Fibroblast of pulmonary artery (primary cell): Measurements from ENCODE around the gene SLC43A3.

ENCODE experiments used
- DNase-seq: peaks from one replicate; pipeline ENCODE4 v3.0.0-alpha.2; 2010; ENCODE audit warnings: low read depth
- H3K4me3 ChIP-seq: replicated peaks from 2 replicates; pipeline ENCODE4 v1.5.1; 2011; ENCODE audit warnings: low read depth, mild to moderate bottlenecking, control low read depth, low read length, moderate library complexity
- CTCF ChIP-seq: IDR thresholded peaks from 2 replicates; pipeline ENCODE4 v1.5.1; 2011; ENCODE audit warnings: mild to moderate bottlenecking, control low read depth, low read length, inconsistent platforms; ENCODE audit errors: missing control alignments

The SLC43A3 gene

GRCh38 chr11:57413681-57414080 is 13.2 kb downstream of the SLC43A3 start:
- TF ChIP-seq CTCF = no peak
- H3K4me3 ChIP-seq = no peak overlapping the region
- DNase-seq = no peak

GRCh38 chr11:57410287-57410686 is 16.6 kb downstream of the SLC43A3 start:
- no peak for TF ChIP-seq CTCF
- DNase-seq = peak; percentile 55

GRCh38 chr11:57409321-57410100 is 17.4 kb downstream of the SLC43A3 start:
- DNase-seq = no peak
- no peak overlapping the region for H3K4me3 ChIP-seq
- no peak for TF ChIP-seq CTCF

More at GRCh38 chr11:57410287-57410686, 16.6 kb downstream of the SLC43A3 start:
- H3K4me3 ChIP-seq = no peak overlapping the region

GRCh38 chr11:57408771-57409170 is 18.1 kb downstream of the SLC43A3 start:
- no peak overlapping the region for H3K4me3 ChIP-seq
- no peak for DNase-seq
- TF ChIP-seq CTCF = no peak

GRCh38 chr11:57407941-57408475 is 18.9 kb downstream of the SLC43A3 start:
- H3K4me3 ChIP-seq = no peak overlapping the region
- TF ChIP-seq CTCF = no peak

GRCh38 chr11:57407010-57407920 is 19.7 kb downstream of the SLC43A3 start:
- TF ChIP-seq CTCF = no peak
- DNase-seq = no peak
- no peak overlapping the region for H3K4me3 ChIP-seq

More at GRCh38 chr11:57407941-57408475, 18.9 kb downstream of the SLC43A3 start:
- DNase-seq = no peak
